Esophagus muscularis mucosa (tissue), 3 donors: ENCODE results near the gene H6PD.

Experiments used
- POLR2AphosphoS5 ChIP-seq, 2 donors: sonication (generic); formaldehyde crosslinking; IDR thresholded peaks; one replicate each; pipeline ENCODE4 v1.6.1; 2017; ENCODE audit warnings: antibody characterized with exemption in 2 of 2
- TF ChIP-seq, protein P1 (sequence below), 3 experiments: fragments of 200-600 bp in 2 of 3; fragments of 450-650 bp in 1 of 3; sonication (generic) in 2 of 3; IDR thresholded peaks; one replicate each; pipeline ENCODE4 v1.5.1; 2017 to 2019; ENCODE audit warnings: antibody characterized with exemption in 3 of 3, mild to moderate bottlenecking in 2 of 3, moderate library complexity in 1 of 3

GRCh38 chr1:9239622-9240401 lies 5.2 kb downstream of the H6PD start:
- peak in 1 of 2 donors; percentile 52 for TF ChIP-seq POLR2AphosphoS5 (IDR thresholded peaks at IDR 0.05)
- TF ChIP-seq, protein P1, sequence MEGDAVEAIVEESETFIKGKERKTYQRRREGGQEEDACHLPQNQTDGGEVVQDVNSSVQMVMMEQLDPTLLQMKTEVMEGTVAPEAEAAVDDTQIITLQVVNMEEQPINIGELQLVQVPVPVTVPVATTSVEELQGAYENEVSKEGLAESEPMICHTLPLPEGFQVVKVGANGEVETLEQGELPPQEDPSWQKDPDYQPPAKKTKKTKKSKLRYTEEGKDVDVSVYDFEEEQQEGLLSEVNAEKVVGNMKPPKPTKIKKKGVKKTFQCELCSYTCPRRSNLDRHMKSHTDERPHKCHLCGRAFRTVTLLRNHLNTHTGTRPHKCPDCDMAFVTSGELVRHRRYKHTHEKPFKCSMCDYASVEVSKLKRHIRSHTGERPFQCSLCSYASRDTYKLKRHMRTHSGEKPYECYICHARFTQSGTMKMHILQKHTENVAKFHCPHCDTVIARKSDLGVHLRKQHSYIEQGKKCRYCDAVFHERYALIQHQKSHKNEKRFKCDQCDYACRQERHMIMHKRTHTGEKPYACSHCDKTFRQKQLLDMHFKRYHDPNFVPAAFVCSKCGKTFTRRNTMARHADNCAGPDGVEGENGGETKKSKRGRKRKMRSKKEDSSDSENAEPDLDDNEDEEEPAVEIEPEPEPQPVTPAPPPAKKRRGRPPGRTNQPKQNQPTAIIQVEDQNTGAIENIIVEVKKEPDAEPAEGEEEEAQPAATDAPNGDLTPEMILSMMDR (IDR thresholded peaks at IDR 0.05): no peak
